ENCODE data around the gene ROPN1L. TPM values are rescaled to one million over a fixed set of nuclear protein-coding genes. Genes with fewer than 3 reads are reported as not detected.

The ROPN1L gene
- polyA plus RNA-seq, 1 donor from 2014 or later, result 0.52 TPM

GRCh38 chr5:10484774-10485141 is 43.1 kb downstream of the ROPN1L start:
- Histone ChIP-seq H2AFZ (ENCODE audit: low read depth, low read length) (no peak overlapping the region), H3K27ac (ENCODE audit: low read length) (no peak overlapping the region), H3K4me2 (ENCODE audit: low read length) (no peak overlapping the region), H3K79me2 (replicated peaks; ENCODE audit: insufficient read depth, low read length) (no peaks in the 10 kb centered on the region), H3K9me3 (ENCODE audit: low read length) (no peaks in the 10 kb centered on the region), H3K4me3 (ENCODE audit: low read length) (no peak overlapping the region), H3K36me3 (ENCODE audit: insufficient read depth, low read length) (no peaks in the 10 kb centered on the region), H3K9ac (ENCODE audit: low read length) (no peak overlapping the region), H3K27me3 (ENCODE audit: insufficient read depth, low read depth, low read length) (no peaks in the 10 kb centered on the region), H3F3A (ENCODE audit: insufficient read depth, low read length, poor library complexity, severe bottlenecking) (no peaks in the 10 kb centered on the region), H4K20me1 (ENCODE audit: insufficient read depth) (no peaks in the 10 kb centered on the region), H3K9me2 (ENCODE audit: insufficient read depth, low read length) (no peaks in the 10 kb centered on the region)
- no peak for TF ChIP-seq RAD21 (conservative IDR thresholded peaks at IDR 0.05)

- no peak overlapping the region for H3K4me3 ChIP-seq (ENCODE audit: low read length)
- H3F3A ChIP-seq (ENCODE audit: insufficient read depth, low read length, poor library complexity, severe bottlenecking), result no peaks in the 10 kb centered on the region
- no peak overlapping the region for H3K27ac ChIP-seq (ENCODE audit: low read length)
- no peaks in the 10 kb centered on the region for H4K20me1 ChIP-seq (ENCODE audit: insufficient read depth)
- H3K9ac ChIP-seq (ENCODE audit: low read length), result no peak overlapping the region
- no peak overlapping the region for H3K4me2 ChIP-seq (ENCODE audit: low read length)
- TF ChIP-seq SMC3 (conservative IDR thresholded peaks at IDR 0.05; ENCODE audit: poor library complexity) (no peak), TAF1 (IDR thresholded peaks at IDR 0.05; ENCODE audit: low read depth) (no peak), POLR2AphosphoS5 (IDR thresholded peaks at IDR 0.05) (no peak), RAD21 (conservative IDR thresholded peaks at IDR 0.05) (no peak), EP300 (conservative IDR thresholded peaks at IDR 0.05; ENCODE audit: poor library complexity, severe bottlenecking) (no peak), REST (IDR thresholded peaks at IDR 0.05; ENCODE audit: borderline replicate concordance) (no peak), EZH2 (IDR thresholded peaks at IDR 0.05; ENCODE audit: borderline replicate concordance, insufficient read depth, low read length, poor library complexity, severe bottlenecking) (no peak), CTCF (IDR thresholded peaks at IDR 0.05; ENCODE audit: poor library complexity, severe bottlenecking) (no peak), MXI1 (conservative IDR thresholded peaks at IDR 0.05; ENCODE audit: poor library complexity, severe bottlenecking) (no peak)
- no peaks in the 10 kb centered on the region for H3K27me3 ChIP-seq (ENCODE audit: insufficient read depth, low read depth, low read length)
- no peaks in the 10 kb centered on the region for H3K79me2 ChIP-seq (replicated peaks; ENCODE audit: insufficient read depth, low read length)
- H3K36me3 ChIP-seq (ENCODE audit: insufficient read depth, low read length), result no peaks in the 10 kb centered on the region
- no peaks in the 10 kb centered on the region for H3K9me3 ChIP-seq (ENCODE audit: low read length)
- no peaks in the 10 kb centered on the region for H3K9me2 ChIP-seq (ENCODE audit: insufficient read depth, low read length)
- no peak overlapping the region for H2AFZ ChIP-seq (ENCODE audit: low read depth, low read length)
Observed at GRCh38 chr5:10485142-10485795, 43.6 kb downstream of the ROPN1L start.
